ENCODE data around the gene HDHD2.
"Not testable (repeated sequence)": the region's sequence is repeated elsewhere in the genome, so short reads cannot be mapped to it uniquely, and the experiment has no call there.

The HDHD2 gene

DNA sequence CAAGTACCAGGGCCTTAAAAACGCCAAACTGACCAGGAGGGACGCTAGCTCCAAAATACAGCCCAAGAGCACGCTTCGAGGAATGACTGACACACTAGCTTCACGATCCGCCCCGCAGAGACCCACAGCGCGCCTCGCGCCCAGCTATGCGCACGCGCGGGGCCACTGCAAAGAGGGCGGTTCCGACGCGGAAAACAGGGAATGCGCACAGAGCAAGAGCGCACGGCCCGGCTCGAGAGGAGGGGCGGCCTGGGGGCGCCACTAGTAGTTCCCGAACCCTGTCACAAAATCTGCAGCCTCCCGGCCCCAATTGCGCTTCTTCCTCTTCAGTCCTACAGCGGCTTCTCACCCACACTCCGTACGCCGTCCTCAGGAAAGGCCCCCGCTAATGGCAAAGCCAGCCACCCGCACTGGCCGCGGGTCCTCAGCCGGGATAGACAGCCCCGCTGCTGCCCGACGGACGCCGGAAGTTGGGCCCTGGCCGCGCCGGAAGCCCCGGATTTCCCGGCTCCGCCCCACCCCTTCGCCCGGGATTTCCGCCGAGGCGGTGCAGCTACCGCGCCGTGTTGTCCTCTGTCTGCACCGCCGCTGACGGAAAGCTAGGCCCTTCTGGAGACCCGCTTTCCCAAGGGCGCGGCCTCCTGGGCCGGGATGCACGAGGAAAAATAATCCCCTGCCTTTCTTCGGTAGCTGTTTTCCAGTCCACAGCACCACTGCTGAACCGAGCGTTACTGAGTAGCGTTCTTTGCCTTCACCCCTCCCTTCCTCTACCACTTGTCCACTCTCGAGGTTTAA, at the start of gene HDHD2:
HDHD2 (minus strand) TSS at position 472 of the 795 bp plus-strand sequence. CDS start 14,061 bp downstream, outside the sequence.
- peak; percentile 21 for DNase-seq

DNA sequence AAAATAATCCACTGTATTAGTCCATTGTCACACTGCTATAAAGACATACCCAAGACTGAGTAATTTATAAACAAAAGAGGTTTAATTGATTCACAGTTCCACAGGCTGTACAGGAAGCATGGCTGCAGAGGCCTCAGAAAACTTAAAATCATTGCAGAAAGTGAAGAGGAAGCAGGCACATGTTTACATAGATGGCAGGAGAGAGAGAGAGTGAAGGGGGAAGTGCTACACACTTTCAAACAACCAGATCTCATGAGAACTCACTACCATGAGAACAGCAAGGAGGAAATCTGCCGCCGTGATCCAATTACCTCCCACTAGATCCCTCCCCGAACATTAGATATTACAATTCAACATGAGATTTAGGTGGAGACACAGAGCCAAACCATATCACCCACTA, 45.7 kb upstream of the HDHD2 start:
- DNase-seq, result not testable (repeated sequence)

DNA sequence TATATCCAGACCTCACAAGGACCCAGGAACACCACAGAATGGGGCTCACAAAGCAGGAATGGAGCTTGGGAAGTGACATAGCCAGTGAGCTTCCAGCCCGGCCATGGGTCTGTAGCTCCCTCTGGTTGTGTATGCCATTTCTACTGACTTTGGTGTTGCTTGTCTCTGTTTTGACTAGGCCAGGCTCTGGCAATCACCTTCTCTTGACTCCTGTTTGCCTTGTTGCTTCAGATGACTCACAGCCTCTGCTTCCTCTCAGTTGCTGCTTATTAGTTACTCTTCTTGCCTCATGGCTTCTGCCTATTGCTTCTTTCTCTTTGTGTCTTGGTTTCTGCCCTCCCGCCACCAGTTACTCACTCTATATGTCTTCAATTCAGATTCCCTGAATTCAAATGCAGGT, 41.7 kb upstream of the HDHD2 start:
- no peak for DNase-seq

DNA sequence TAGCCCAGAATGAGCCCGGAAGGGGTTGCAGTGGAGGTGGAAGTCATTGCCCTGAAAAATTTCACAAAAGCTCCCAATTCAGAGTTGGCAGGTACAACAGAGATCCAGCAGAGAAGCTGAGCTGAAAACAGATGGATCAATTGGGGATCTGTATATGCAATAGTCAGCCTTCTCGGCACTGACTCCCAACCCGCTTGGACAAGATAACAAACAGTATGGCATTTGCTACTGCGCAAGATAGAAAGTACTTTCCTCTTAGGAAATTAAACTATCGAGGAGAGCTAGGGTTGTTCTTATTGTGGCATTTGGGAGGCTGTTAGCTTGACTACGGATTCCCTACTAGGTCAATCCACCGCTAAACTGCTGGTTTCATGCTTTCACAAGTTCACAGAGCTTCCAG, 37.4 kb upstream of the HDHD2 start:
- DNase-seq, result no peak

- DNase-seq, result no peak
Measured at GRCh38 chr18:47184419-47185050, 34.2 kb upstream of the HDHD2 start.

- not testable (repeated sequence) for DNase-seq
Measured at GRCh38 chr18:47182156-47182555, 31.9 kb upstream of the HDHD2 start.

- DNase-seq, result no peak
Measured at GRCh38 chr18:47180765-47181164, 30.5 kb upstream of the HDHD2 start.

- DNase-seq, result no peak
Measured at GRCh38 chr18:47179520-47179919, 29.2 kb upstream of the HDHD2 start.

DNA sequence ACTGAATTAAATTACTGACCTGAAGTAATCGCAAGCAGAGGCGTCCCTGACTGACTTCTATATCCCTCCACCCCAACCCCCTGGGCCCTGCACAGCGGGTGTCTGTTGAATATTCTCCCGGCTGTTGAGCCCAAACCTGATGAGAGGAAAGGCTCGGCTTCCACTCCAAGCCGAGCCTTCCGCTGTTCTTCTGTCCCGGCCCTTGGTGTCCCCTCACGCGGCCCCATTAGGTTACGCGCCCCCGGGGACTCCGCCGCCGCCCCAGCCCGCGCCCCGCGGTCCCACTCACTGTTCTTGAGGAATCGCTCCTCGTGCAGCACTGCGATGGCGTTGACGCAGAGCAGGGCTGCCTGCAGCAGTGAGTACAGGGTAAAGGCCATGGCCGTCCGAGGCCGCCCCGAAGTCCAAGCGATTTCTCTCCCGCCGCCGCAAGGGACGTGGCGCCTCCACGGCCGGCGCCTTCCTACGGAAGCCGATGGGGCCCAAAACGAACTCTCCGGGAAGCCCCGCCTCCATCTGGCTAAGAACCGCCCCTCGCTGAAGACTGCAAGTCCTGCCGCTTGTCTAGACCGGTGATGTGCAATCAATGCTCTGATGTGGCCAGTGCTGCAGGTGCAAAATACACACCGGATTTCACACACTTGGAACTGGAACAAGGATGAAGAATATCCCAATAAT, 25.7 kb upstream of the HDHD2 start, which contains the start of gene IER3IP1:
IER3IP1 (minus strand) TSS at position 467 of the 678 bp plus-strand sequence; CDS start at position 380, 87 bp downstream.
- DNase-seq, result peak; percentile 37

- no peak for DNase-seq
Measured at GRCh38 chr18:47175283-47175897, 25.1 kb upstream of the HDHD2 start.

DNA sequence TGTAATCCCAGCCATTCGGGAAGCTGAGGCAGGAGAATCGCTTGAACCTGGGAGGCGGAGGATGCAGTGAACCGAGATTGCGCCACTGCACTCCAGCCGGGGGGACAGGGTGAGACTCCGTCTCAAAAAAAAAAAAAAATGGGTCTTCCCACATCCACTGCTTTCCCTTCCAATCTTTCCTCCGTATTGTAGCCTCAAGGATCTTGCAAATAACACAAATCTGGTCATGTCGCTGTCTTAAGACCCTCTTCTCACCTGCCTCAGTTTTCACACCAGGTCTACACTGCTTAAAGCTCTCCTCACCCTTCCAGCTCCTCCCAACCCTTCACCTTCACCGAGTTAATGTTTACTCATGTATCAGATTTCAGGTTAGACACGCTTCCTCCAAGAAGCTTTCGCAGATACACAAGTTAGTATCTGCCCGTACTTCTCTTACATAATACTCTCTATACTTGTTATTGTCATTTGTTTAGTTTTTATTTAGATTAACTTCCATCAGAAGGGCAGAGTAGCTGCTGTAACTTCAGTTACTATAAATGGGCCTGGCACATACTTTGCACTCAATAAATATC, 24.3 kb upstream of the HDHD2 start:
- no peak for DNase-seq

DNA sequence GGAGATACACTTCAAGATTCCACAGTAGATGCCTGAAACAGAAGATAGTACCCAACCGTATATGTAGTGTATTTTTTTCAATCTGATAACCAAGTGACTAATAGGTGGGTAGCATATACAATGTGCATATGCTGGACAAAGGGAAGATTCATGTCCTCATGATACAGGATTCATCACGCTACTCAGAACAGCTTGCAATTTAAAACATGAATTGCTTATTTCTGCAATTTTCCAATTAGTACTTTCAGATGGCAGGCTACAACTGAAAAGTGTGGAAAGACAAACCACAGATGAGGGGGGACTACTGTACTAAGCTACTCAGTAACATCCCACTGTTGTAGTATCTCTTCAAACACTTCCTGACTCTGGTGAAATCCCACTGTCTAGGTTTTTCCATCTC, 22.2 kb upstream of the HDHD2 start:
- no peak for DNase-seq

DNA sequence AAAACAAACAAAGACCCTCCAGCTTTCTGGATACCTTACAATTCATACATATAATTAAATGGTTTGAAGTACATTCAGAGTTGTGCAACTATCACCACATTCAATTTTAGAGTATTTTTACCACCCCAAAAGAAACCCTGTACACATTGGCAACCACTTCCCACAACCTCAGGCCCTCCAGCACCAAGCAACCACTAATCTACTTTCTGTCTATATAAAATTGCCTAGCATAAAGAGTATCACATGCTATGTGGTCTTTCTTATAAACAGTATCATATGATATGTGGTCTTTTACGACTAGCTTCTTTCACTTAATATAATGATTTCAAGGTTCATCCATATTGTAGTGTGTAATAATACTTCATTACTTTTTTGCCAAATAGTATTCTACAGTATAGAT, 18.6 kb upstream of the HDHD2 start:
- DNase-seq, result no peak

DNA sequence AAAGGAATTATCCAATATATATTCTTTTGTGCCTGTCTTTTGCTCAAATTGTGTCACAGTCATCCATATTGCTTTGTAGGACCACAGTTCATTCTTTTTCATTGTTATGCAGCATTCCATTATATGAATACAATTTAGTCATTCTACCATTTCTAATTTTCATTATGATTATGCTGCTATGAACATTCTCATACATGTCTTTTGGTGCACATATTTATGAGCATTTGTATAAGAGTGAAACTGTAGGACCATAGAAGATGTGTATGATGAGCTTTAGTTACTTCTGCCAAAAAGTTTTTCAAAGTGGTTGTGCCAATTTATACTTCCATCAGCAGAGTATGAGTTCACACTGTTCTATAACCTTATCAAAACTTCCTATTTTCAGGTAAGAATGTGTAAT, 18.2 kb upstream of the HDHD2 start:
- no peak for DNase-seq

- no peak for DNase-seq
Measured at GRCh38 chr18:47166294-47166693, 16.0 kb upstream of the HDHD2 start.

DNA sequence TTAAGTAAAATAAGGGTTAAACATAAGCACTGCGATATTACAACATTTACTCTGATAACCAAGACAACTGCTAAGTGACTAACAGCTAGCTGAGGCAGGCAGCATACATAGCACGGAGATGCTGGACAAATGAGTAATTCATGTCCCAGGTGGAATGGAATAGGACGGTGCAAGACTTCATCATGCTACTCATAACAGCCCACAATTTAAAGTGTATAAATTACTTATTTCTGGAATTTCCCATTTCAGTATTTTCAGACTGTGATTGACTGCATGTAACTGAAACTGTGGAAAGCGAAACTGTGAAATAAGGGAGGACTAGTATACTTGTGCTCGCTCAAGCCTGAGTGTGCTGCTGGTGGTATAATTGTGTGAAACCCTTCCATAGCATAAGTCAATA, 12.9 kb upstream of the HDHD2 start:
- no peak for DNase-seq

GRCh38 chr18:47160256-47160655, 10.0 kb upstream of the HDHD2 start:
- DNase-seq, result no peak

GRCh38 chr18:47158404-47158803, 8.1 kb upstream of the HDHD2 start:
- DNase-seq, result not testable (repeated sequence)

DNA sequence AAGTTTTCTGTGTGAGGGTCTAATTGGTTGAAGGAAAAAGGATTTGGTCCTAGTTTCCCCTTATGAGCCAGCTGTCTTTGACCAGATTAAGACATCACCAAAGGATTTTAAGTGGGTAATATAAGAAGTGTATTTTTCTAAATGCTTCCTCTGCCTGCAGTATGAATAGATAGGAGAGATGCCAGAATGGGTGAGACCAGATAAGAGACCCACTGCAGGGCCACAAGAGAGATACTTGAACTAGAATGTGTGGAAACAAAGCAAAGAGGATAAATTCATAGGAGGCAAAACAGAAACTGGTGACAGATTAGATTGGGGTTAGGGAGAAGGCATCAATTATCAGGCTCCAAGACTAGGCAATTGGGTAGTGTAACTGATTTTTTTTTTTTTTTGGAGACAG, 1.1 kb upstream of the HDHD2 start:
- DNase-seq, result no peak

- no peak for DNase-seq
Measured at GRCh38 chr18:47150824-47151366, 595 bp upstream of the HDHD2 start.

- no peak for DNase-seq
Measured at GRCh38 chr18:47149457-47150028, 757 bp downstream of the HDHD2 start.

DNA sequence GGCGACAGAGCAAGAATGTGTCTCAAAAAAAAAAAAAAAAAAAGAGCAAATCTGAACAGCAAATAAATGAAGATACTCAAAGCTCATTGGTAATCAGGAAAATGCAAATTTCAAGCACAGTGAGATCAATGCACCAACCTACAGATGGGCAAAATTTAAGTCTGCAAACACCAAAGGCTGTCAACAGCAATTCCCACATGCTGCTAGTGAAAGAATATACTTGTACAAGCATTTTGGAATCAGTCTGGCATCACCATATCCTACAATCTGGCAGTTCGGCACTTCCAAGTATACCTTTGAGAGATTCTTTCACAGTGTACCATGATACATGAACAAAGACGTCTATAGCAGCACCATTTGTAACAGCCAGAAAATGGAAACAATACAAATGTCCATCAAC, 4.1 kb downstream of the HDHD2 start:
- no peak for DNase-seq
